HEK293 (cell line): ENCODE results near the gene MOB1A.

Experiments used
- GLI4 ChIP-seq: fragments of 450-650 bp; formaldehyde crosslinking; IDR thresholded peaks from 2 replicates; pipeline ENCODE4 v1.5.1; 2016; ENCODE audit warnings: missing biosample characterization, missing genetic modification characterization
- KLF1 ChIP-seq: fragments of 450-650 bp; formaldehyde crosslinking; IDR thresholded peaks from 2 replicates; pipeline ENCODE4 v1.5.1; 2016; ENCODE audit warnings: missing biosample characterization, missing genetic modification characterization
- KLF7 ChIP-seq: fragments of 450-650 bp; formaldehyde crosslinking; IDR thresholded peaks from 2 replicates; pipeline ENCODE4 v1.5.1; 2016; ENCODE audit warnings: missing biosample characterization, missing genetic modification characterization, borderline replicate concordance
- REPIN1 ChIP-seq: fragments of 450-650 bp; formaldehyde crosslinking; IDR thresholded peaks from 2 replicates; pipeline ENCODE4 v1.5.1; 2017; ENCODE audit warnings: missing biosample characterization, missing genetic modification characterization, low read depth
- SP2 ChIP-seq: fragments of 450-650 bp; formaldehyde crosslinking; IDR thresholded peaks from 2 replicates; pipeline ENCODE4 v1.5.1; 2016; ENCODE audit warnings: missing biosample characterization, missing genetic modification characterization
- SP3 ChIP-seq: fragments of 450-650 bp; formaldehyde crosslinking; IDR thresholded peaks from 2 replicates; pipeline ENCODE4 v1.5.1; 2016; ENCODE audit warnings: missing biosample characterization, missing genetic modification characterization
- SP7 ChIP-seq: fragments of 450-650 bp; formaldehyde crosslinking; IDR thresholded peaks from 2 replicates; pipeline ENCODE4 v1.5.1; 2016; ENCODE audit warnings: missing biosample characterization, missing genetic modification characterization
- WT1 ChIP-seq: fragments of 450-650 bp; formaldehyde crosslinking; IDR thresholded peaks from 2 replicates; pipeline ENCODE4 v1.5.1; 2016; ENCODE audit warnings: missing biosample characterization, missing genetic modification characterization
- YY1 ChIP-seq: fragments of 450-650 bp; formaldehyde crosslinking; IDR thresholded peaks from 2 replicates; pipeline ENCODE4 v1.5.1; 2018; ENCODE audit warnings: missing biosample characterization, missing genetic modification characterization
- ZBTB8A ChIP-seq: fragments of 450-650 bp; formaldehyde crosslinking; IDR thresholded peaks from 2 replicates; pipeline ENCODE4 v1.5.1; 2016; ENCODE audit warnings: missing biosample characterization, missing genetic modification characterization
- ZNF132 ChIP-seq: fragments of 450-650 bp; formaldehyde crosslinking; IDR thresholded peaks from 2 replicates; pipeline ENCODE4 v1.5.1; 2017; ENCODE audit warnings: missing biosample characterization, missing genetic modification characterization, borderline replicate concordance
- ZNF341 ChIP-seq: fragments of 450-650 bp; formaldehyde crosslinking; IDR thresholded peaks from 2 replicates; pipeline ENCODE4; 2016; ENCODE audit warnings: low read depth, missing biosample characterization, missing genetic modification characterization
- ZNF561 ChIP-seq: fragments of 450-650 bp; IDR thresholded peaks from 2 replicates; pipeline ENCODE4 v1.5.1; 2018; ENCODE audit warnings: missing biosample characterization, missing genetic modification characterization, borderline replicate concordance
- ZNF596 ChIP-seq: fragments of 450-650 bp; IDR thresholded peaks from 2 replicates; pipeline ENCODE4 v1.5.0; 2018; ENCODE audit warnings: missing biosample characterization, mild to moderate bottlenecking, missing genetic modification characterization, moderate library complexity
- ZNF610 ChIP-seq: fragments of 450-650 bp; formaldehyde crosslinking; IDR thresholded peaks from 2 replicates; pipeline ENCODE4 v1.5.1; 2016; ENCODE audit warnings: missing biosample characterization, missing genetic modification characterization, borderline replicate concordance
- ZNF623 ChIP-seq: fragments of 450-650 bp; formaldehyde crosslinking; IDR thresholded peaks from 2 replicates; pipeline ENCODE4 v1.5.1; 2016; ENCODE audit warnings: missing biosample characterization, missing genetic modification characterization
- ZNF701 ChIP-seq: fragments of 450-650 bp; formaldehyde crosslinking; IDR thresholded peaks from 2 replicates; pipeline ENCODE4 v1.5.1; 2016; ENCODE audit warnings: missing biosample characterization, missing genetic modification characterization
- ZNF785 ChIP-seq: fragments of 450-650 bp; formaldehyde crosslinking; IDR thresholded peaks from 2 replicates; pipeline ENCODE4 v1.5.1; 2016; ENCODE audit warnings: missing biosample characterization, missing genetic modification characterization
- ZSCAN30 ChIP-seq: fragments of 450-650 bp; IDR thresholded peaks from 2 replicates; pipeline ENCODE4 v1.5.1; 2018; ENCODE audit warnings: missing biosample characterization, mild to moderate bottlenecking, missing genetic modification characterization, moderate library complexity
- TF ChIP-seq, protein P1 (sequence below): fragments of 450-650 bp; formaldehyde crosslinking; IDR thresholded peaks from 2 replicates; pipeline ENCODE4 v1.5.1; 2017; ENCODE audit warnings: missing biosample characterization, mild to moderate bottlenecking, missing genetic modification characterization, moderate library complexity
- TF ChIP-seq, protein P2 (sequence below): fragments of 450-650 bp; formaldehyde crosslinking; IDR thresholded peaks from 2 replicates; pipeline ENCODE4 v1.5.1; 2016; ENCODE audit warnings: missing biosample characterization, missing genetic modification characterization
- TF ChIP-seq, protein P3 (sequence below): fragments of 450-650 bp; formaldehyde crosslinking; IDR thresholded peaks from 2 replicates; pipeline ENCODE4 v1.5.1; 2016; ENCODE audit warnings: missing biosample characterization, missing genetic modification characterization, borderline replicate concordance
- TF ChIP-seq, protein P4 (sequence below): fragments of 450-650 bp; formaldehyde crosslinking; IDR thresholded peaks from 2 replicates; pipeline ENCODE4 v1.5.1; 2016; ENCODE audit warnings: missing biosample characterization, missing genetic modification characterization
- TF ChIP-seq, protein P5 (sequence below): fragments of 450-650 bp; formaldehyde crosslinking; IDR thresholded peaks from 2 replicates; pipeline ENCODE4 v1.5.1; 2017; ENCODE audit warnings: missing biosample characterization, missing genetic modification characterization
- TF ChIP-seq, protein P6 (sequence below): fragments of 450-650 bp; formaldehyde crosslinking; IDR thresholded peaks from 2 replicates; pipeline ENCODE4 v1.5.1; 2016; ENCODE audit warnings: missing biosample characterization, missing genetic modification characterization

The MOB1A gene

DNA sequence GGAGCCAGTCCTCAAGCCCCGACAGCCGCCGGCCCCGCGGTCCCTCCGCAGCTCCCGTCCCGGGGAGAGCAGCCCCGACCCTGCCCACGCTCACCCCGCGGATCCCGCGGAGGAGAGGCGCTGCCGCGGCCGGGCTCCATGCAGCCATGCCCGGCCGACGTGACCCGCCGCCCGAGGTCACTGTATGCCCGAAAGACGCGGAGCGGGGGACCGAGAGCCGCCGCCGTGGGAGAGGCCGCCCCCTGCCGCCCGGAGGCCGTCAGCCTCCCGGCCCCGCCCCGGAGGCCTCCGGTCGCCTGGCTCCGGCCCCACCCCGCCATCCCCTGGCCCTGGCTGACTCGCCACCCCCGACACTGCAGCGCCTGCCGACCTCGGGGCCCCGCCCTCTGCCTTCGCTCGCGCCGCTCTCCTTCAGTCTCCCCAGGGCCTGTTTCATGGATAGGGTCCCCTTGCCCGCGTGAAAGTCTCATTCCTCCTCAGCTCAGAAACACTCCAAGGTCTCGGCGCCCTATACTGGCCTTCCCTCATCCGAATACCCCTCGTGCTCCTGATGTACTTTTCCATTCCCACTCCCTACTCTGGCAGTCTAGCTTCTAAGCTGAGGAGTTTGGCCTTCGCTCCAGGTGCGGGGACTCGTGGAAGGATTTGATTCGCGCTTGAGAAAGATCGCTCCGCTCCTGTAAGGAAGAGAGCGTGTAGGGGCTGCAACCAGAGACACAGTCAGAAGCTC is 30.8 kb downstream of the MOB1A start, which contains the start of gene BOLA3 (continued):
- TF ChIP-seq, protein P1, sequence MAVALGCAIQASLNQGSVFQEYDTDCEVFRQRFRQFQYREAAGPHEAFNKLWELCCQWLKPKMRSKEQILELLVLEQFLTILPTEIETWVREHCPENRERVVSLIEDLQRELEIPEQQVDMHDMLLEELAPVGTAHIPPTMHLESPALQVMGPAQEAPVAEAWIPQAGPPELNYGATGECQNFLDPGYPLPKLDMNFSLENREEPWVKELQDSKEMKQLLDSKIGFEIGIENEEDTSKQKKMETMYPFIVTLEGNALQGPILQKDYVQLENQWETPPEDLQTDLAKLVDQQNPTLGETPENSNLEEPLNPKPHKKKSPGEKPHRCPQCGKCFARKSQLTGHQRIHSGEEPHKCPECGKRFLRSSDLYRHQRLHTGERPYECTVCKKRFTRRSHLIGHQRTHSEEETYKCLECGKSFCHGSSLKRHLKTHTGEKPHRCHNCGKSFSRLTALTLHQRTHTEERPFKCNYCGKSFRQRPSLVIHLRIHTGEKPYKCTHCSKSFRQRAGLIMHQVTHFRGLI, result no peak
- TF ChIP-seq, protein P2, sequence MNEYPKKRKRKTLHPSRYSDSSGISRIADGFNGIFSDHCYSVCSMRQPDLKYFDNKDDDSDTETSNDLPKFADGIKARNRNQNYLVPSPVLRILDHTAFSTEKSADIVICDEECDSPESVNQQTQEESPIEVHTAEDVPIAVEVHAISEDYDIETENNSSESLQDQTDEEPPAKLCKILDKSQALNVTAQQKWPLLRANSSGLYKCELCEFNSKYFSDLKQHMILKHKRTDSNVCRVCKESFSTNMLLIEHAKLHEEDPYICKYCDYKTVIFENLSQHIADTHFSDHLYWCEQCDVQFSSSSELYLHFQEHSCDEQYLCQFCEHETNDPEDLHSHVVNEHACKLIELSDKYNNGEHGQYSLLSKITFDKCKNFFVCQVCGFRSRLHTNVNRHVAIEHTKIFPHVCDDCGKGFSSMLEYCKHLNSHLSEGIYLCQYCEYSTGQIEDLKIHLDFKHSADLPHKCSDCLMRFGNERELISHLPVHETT, result 0 out of 2 replicates have a peak, but pooled peaks have one; percentile 31
- 0 out of 2 replicates have a peak, but pooled peaks have one; percentile 30 for TF ChIP-seq ZNF596 (tag by site-specific recombination)
- TF ChIP-seq ZNF132, result no peak
- no peak for TF ChIP-seq GLI4
- TF ChIP-seq, protein P3, sequence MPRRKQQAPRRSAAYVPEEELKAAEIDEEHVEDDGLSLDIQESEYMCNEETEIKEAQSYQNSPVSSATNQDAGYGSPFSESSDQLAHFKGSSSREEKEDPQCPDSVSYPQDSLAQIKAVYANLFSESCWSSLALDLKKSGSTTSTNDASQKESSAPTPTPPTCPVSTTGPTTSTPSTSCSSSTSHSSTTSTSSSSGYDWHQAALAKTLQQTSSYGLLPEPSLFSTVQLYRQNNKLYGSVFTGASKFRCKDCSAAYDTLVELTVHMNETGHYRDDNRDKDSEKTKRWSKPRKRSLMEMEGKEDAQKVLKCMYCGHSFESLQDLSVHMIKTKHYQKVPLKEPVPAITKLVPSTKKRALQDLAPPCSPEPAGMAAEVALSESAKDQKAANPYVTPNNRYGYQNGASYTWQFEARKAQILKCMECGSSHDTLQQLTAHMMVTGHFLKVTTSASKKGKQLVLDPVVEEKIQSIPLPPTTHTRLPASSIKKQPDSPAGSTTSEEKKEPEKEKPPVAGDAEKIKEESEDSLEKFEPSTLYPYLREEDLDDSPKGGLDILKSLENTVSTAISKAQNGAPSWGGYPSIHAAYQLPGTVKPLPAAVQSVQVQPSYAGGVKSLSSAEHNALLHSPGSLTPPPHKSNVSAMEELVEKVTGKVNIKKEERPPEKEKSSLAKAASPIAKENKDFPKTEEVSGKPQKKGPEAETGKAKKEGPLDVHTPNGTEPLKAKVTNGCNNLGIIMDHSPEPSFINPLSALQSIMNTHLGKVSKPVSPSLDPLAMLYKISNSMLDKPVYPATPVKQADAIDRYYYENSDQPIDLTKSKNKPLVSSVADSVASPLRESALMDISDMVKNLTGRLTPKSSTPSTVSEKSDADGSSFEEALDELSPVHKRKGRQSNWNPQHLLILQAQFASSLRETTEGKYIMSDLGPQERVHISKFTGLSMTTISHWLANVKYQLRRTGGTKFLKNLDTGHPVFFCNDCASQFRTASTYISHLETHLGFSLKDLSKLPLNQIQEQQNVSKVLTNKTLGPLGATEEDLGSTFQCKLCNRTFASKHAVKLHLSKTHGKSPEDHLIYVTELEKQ (tag by site-specific recombination), result no peak
- peak; percentile 67; the same call in 1 of the 2 replicates for TF ChIP-seq ZNF610
- TF ChIP-seq, protein P4, sequence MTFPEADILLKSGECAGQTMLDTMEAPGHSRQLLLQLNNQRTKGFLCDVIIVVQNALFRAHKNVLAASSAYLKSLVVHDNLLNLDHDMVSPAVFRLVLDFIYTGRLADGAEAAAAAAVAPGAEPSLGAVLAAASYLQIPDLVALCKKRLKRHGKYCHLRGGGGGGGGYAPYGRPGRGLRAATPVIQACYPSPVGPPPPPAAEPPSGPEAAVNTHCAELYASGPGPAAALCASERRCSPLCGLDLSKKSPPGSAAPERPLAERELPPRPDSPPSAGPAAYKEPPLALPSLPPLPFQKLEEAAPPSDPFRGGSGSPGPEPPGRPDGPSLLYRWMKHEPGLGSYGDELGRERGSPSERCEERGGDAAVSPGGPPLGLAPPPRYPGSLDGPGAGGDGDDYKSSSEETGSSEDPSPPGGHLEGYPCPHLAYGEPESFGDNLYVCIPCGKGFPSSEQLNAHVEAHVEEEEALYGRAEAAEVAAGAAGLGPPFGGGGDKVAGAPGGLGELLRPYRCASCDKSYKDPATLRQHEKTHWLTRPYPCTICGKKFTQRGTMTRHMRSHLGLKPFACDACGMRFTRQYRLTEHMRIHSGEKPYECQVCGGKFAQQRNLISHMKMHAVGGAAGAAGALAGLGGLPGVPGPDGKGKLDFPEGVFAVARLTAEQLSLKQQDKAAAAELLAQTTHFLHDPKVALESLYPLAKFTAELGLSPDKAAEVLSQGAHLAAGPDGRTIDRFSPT (tag by site-specific recombination), result peak; percentile 60; the same call in 1 of the 2 replicates
- TF ChIP-seq KLF7 (tag by site-specific recombination), result no peak
- TF ChIP-seq REPIN1, result 0 out of 2 replicates have a peak, but pooled peaks have one; percentile 49
- TF ChIP-seq ZSCAN30 (tag by site-specific recombination), result peak; percentile 92
- TF ChIP-seq WT1, result 0 out of 2 replicates have a peak, but pooled peaks have one; percentile 19
- peak; percentile 98 for TF ChIP-seq ZBTB8A (tag by site-specific recombination)
- peak; percentile 71; the same call in 1 of the 2 replicates for TF ChIP-seq YY1 (tag by site-specific recombination)
- 0 out of 2 replicates have a peak, but pooled peaks have one; percentile 26 for TF ChIP-seq ZNF341 (tag by site-specific recombination)
- TF ChIP-seq ZNF561 (tag by site-specific recombination), result peak; percentile 69; the same call in 1 of the 2 replicates
- TF ChIP-seq, protein P5, sequence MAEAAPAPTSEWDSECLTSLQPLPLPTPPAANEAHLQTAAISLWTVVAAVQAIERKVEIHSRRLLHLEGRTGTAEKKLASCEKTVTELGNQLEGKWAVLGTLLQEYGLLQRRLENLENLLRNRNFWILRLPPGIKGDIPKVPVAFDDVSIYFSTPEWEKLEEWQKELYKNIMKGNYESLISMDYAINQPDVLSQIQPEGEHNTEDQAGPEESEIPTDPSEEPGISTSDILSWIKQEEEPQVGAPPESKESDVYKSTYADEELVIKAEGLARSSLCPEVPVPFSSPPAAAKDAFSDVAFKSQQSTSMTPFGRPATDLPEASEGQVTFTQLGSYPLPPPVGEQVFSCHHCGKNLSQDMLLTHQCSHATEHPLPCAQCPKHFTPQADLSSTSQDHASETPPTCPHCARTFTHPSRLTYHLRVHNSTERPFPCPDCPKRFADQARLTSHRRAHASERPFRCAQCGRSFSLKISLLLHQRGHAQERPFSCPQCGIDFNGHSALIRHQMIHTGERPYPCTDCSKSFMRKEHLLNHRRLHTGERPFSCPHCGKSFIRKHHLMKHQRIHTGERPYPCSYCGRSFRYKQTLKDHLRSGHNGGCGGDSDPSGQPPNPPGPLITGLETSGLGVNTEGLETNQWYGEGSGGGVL (tag by site-specific recombination), result peak; percentile 28; the same call in 1 of the 2 replicates
- peak; percentile 33; the same call in 1 of the 2 replicates for TF ChIP-seq KLF1
- TF ChIP-seq ZNF785 (tag by site-specific recombination), result no peak
- TF ChIP-seq ZNF701 (tag by site-specific recombination), result no peak
- peak; percentile 33; the same call in 1 of the 2 replicates for TF ChIP-seq SP2
- 0 out of 2 replicates have a peak, but pooled peaks have one; percentile 12 for TF ChIP-seq SP7 (tag by site-specific recombination)
- TF ChIP-seq ZNF623 (tag by site-specific recombination), result no peak
- TF ChIP-seq, protein P6, sequence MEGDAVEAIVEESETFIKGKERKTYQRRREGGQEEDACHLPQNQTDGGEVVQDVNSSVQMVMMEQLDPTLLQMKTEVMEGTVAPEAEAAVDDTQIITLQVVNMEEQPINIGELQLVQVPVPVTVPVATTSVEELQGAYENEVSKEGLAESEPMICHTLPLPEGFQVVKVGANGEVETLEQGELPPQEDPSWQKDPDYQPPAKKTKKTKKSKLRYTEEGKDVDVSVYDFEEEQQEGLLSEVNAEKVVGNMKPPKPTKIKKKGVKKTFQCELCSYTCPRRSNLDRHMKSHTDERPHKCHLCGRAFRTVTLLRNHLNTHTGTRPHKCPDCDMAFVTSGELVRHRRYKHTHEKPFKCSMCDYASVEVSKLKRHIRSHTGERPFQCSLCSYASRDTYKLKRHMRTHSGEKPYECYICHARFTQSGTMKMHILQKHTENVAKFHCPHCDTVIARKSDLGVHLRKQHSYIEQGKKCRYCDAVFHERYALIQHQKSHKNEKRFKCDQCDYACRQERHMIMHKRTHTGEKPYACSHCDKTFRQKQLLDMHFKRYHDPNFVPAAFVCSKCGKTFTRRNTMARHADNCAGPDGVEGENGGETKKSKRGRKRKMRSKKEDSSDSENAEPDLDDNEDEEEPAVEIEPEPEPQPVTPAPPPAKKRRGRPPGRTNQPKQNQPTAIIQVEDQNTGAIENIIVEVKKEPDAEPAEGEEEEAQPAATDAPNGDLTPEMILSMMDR (tag by site-specific recombination), result peak; percentile 59
- TF ChIP-seq SP3 (tag by site-specific recombination), result peak; percentile 42; the same call in 1 of the 2 replicates
